Natural killer cell (primary cell): ENCODE data around the gene GTF3C2. TPM values are rescaled to one million over a fixed set of nuclear protein-coding genes. Genes with fewer than 3 reads are reported as not detected.
A peak's percentile ranks its signal among the peaks of the same experiment; 100 is the strongest.

ENCODE experiments used
- ATAC-seq, 3 donors: fragments of 150-1000 bp in 2 of 3; fragments of 200-7000 bp in 1 of 3; cut with Tn5 transposase; 1 replicate in 1 of 3; 2 replicates in 2 of 3; pipeline ENCODE4 v1.10.0; 2021; ENCODE audit warnings: mild to moderate bottlenecking in 2 of 3, moderate library complexity in 2 of 3
- DNase-seq, 2 donors: peaks; one replicate each; pipeline versions ENCODE4 v3.0.0 to v3.0.0-alpha.2; 2013 to 2021; ENCODE audit warnings: mixed read lengths in 1 of 2
- H3K27ac ChIP-seq: one replicate; pipeline ENCODE4 v1.5.1; 2013; ENCODE audit warnings: mild to moderate bottlenecking, low read length
- H3K27me3 ChIP-seq: one replicate; pipeline ENCODE4 v1.6.1; 2013; ENCODE audit warnings: low read length; ENCODE audit not compliant: control insufficient read depth, insufficient read depth
- H3K36me3 ChIP-seq: one replicate; pipeline ENCODE4 v1.6.1; 2013; ENCODE audit warnings: low read length; ENCODE audit not compliant: control insufficient read depth, insufficient read depth
- H3K4me1 ChIP-seq: one replicate; pipeline ENCODE4 v1.6.1; 2013; ENCODE audit warnings: low read length; ENCODE audit not compliant: control insufficient read depth, insufficient read depth
- H3K4me3 ChIP-seq: one replicate; pipeline ENCODE4 v1.5.1; 2013; ENCODE audit warnings: low read length
- H3K9me3 ChIP-seq: one replicate; pipeline ENCODE4 v1.6.1; 2013; ENCODE audit warnings: low read length; ENCODE audit not compliant: control insufficient read depth, insufficient read depth
- H3K27ac Mint-ChIP-seq, 2 donors: one replicate each; pipeline ENCODE4 v1.8.0; 2022; ENCODE audit warnings: mild to moderate bottlenecking in 2 of 2, mixed read lengths in 2 of 2, moderate library complexity in 1 of 2
- H3K27me3 Mint-ChIP-seq, 2 donors: one replicate each; pipeline ENCODE4 v1.8.0; 2022; ENCODE audit warnings: low read depth in 2 of 2, mixed read lengths in 2 of 2
- H3K36me3 Mint-ChIP-seq: one replicate; pipeline ENCODE4 v1.8.0; 2022; ENCODE audit warnings: mixed read lengths
- H3K4me1 Mint-ChIP-seq, 2 donors: one replicate each; pipeline ENCODE4 v1.8.0; 2022; ENCODE audit warnings: mixed read lengths in 2 of 2
- H3K4me3 Mint-ChIP-seq: one replicate; pipeline ENCODE4 v1.8.0; 2022; ENCODE audit warnings: mild to moderate bottlenecking, moderate library complexity, mixed read lengths
- H3K9me3 Mint-ChIP-seq, 2 donors: one replicate each; pipeline ENCODE4 v1.8.0; 2022; ENCODE audit warnings: mixed read lengths in 2 of 2
- CTCF ChIP-seq: fragments of 200-600 bp; IDR thresholded peaks from one replicate; pipeline ENCODE4 v1.8.0; 2022; ENCODE audit warnings: antibody characterized with exemption
- WGBS: methylation state at CpG from one replicate; pipeline ENCODE4 v1.1.7; 2013; ENCODE audit warnings: missing lambda C conversion rate; ENCODE audit not compliant: insufficient coverage; 5-methylcytosine and 5-hydroxymethylcytosine counted together
- intact Hi-C: fragments of 100-400 bp; cut with micrococcal nuclease; formaldehyde crosslinking; loops from one replicate; pipeline ENCODE4 v1.14.2; 2022
- total RNA-seq, 4 donors: library from RNA; stranded (reverse); fragments of 120-200 nt in 1 of 4; gene quantifications; one replicate each; pipeline versions ENCODE4 v1.2.3 to v1.2.4, GENCODE V29; 2013 to 2022

Gene GTF3C2
- total RNA-seq, 3 donors from 2014 or later (not counting 1 experiment from before 2014, with no cell fraction given): 56.1 to 68.7 (median 59.7) TPM

DNA sequence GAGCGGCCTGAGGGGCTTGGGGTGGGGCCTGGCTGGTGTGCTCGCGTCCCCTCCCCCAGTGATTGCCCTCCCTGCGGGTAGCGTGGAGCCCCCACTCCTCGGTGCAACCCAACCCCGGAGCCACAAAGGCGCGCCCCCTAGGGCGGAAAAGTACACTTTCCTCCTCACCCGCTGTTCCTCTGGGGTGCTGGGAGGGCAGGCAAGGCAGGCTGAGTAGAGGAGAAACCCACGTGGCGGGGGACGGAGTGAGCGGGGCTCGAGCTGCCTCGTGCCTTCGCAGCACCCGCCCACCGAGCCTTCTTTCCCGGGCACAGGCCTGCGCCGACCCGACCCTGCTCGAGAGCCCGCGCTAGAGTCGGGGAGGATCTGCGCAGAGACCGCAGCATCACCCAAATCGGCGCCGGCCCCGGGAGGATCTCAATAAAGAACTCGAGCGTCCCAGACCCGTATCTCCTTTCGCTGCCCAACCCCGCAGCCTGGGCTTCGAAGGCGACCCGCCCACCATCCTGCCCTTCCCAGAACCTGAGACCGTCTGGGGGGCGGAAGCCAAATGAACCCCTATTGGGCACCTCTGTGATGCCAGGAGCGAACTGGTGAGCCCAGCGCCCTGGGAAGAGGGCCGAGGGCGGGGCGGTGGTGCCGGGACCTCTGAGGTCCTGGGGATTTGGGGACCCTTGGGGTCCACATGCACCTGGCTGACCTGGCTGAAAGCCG, 49.8 kb downstream of the GTF3C2 start:
- H3K27me3 ChIP-seq: peaks cover 11% of the 10 kb centered on the region
- WGBS: 5% methylated on average over 51 of the region's 51 CpGs
- peak overlapping the region in 1 of 2 donors; percentile 36 for H3K27ac Mint-ChIP-seq
- no peaks in the 10 kb centered on the region for H3K9me3 Mint-ChIP-seq
- no peaks in the 10 kb centered on the region for H3K9me3 ChIP-seq
- H3K4me3 ChIP-seq: peak overlapping the region; percentile 26
- peaks cover 0 to 12% of the 10 kb centered on the region in 2 donors for H3K4me1 Mint-ChIP-seq
- ATAC-seq (peak; percentile 32 to 64 (median 60)), DNase-seq (peak in 1 of 2 donors; percentile 52)
- H3K4me3 Mint-ChIP-seq: peak overlapping the region; percentile 66
- H3K27me3 Mint-ChIP-seq: peaks cover 5 to 6% of the 10 kb centered on the region in 2 donors
- no peak for TF ChIP-seq CTCF
- H3K27ac ChIP-seq: no peak overlapping the region
- H3K36me3 Mint-ChIP-seq: no peaks in the 10 kb centered on the region
- intact Hi-C loops: no loop called here
- peaks cover 20% of the 10 kb centered on the region for H3K4me1 ChIP-seq
- H3K36me3 ChIP-seq: peaks cover 4% of the 10 kb centered on the region

DNA sequence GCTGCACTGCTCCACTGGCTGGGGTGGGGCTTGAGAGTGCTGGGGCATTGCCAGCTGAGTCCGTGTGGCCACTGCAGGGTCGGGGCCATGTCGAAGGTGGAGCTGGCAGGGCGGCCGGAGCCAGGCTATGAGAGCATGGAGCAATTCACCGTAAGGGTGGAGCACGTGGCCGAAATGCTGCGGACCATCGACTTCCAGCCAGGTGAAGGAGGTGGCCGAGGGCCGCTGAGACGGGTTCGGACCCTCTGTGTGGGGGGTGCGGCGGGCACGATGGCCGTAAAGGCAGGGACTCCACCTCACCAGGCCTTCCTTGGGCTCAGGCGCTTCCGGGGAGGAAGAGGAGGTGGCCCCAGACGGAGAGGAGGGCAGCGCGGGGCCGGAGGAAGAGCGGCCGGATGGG, 50.4 kb downstream of the GTF3C2 start:
- H3K27me3 ChIP-seq: peaks cover 11% of the 10 kb centered on the region
- intact Hi-C loops: no loop called here
- H3K4me3 ChIP-seq: peak overlapping the region; percentile 26
- peaks cover 20% of the 10 kb centered on the region for H3K4me1 ChIP-seq
- Mint-ChIP-seq H3K9me3 (no peaks in the 10 kb centered on the region), H3K27ac (peak overlapping the region in 1 of 2 donors; percentile 36), H3K27me3 (peaks cover 5 to 6% of the 10 kb centered on the region in 2 donors), H3K36me3 (no peaks in the 10 kb centered on the region), H3K4me3 (peak overlapping the region; percentile 66), H3K4me1 (peaks cover 0 to 12% of the 10 kb centered on the region in 2 donors)
- TF ChIP-seq CTCF: no peak
- H3K9me3 ChIP-seq: no peaks in the 10 kb centered on the region
- peak in 2 of 3 donors; percentile 11 to 27 for ATAC-seq
- 38% methylated on average over 26 of the region's 26 CpGs for WGBS
- H3K36me3 ChIP-seq: no peaks in the 10 kb centered on the region
- no peak overlapping the region for H3K27ac ChIP-seq
- no peak for DNase-seq

DNA sequence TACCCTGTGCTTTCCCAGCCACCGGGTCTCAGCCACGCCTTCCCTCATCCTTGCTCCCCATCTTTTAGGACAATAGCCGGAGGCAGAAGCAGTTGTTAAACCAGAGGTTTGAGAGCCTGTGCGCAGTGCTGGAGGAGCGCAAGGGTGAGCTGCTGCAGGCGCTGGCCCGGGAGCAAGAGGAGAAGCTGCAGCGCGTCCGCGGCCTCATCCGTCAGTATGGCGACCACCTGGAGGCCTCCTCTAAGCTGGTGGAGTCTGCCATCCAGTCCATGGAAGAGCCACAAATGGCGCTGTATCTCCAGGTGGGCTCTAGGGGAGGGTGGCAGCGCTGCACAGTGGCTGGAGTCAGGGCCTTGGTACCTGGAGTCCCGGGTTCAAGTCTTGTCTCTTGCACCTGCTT, 51.0 kb downstream of the GTF3C2 start:
- H3K36me3 ChIP-seq: no peaks in the 10 kb centered on the region
- no peak overlapping the region for H3K27ac Mint-ChIP-seq
- H3K27me3 ChIP-seq: peaks cover 11% of the 10 kb centered on the region
- no peak overlapping the region for H3K27ac ChIP-seq
- H3K4me1 Mint-ChIP-seq: peaks cover 0 to 12% of the 10 kb centered on the region in 2 donors
- peaks cover 20% of the 10 kb centered on the region for H3K4me1 ChIP-seq
- no peak for ATAC-seq
- peak overlapping the region; percentile 51 for H3K4me3 Mint-ChIP-seq
- intact Hi-C loops: no loop called here
- H3K9me3 ChIP-seq: no peaks in the 10 kb centered on the region
- peaks cover 5 to 6% of the 10 kb centered on the region in 2 donors for H3K27me3 Mint-ChIP-seq
- H3K36me3 Mint-ChIP-seq: no peaks in the 10 kb centered on the region
- TF ChIP-seq CTCF: no peak
- no peaks in the 10 kb centered on the region for H3K9me3 Mint-ChIP-seq
- WGBS: 95% methylated on average over 16 of the region's 16 CpGs
- no peak overlapping the region for H3K4me3 ChIP-seq
- DNase-seq: no peak
